Calu3 (cell line): ENCODE measurements around the gene ATP5PO. TPM values are rescaled to one million over a fixed set of nuclear protein-coding genes. Genes with fewer than 3 reads are reported as not detected.

Experiments
- BruUV-seq: library from RNA; stranded (reverse); fragments of 400-500 nt; replicated peaks from 2 replicates; lab custom pipeline; 2021; lab: Mats Ljungman, UMichigan
- CTCF ChIA-PET: fragments of 300-600 bp; sonication (Branson Sonifier 250); formaldehyde crosslinking; loops from one replicate; lab custom pipeline; 2022; ENCODE audit warnings: antibody characterized with exemption; lab: Charles Lee
- DNase-seq: peaks from one replicate; pipeline ENCODE4 v3.0.0; 2022
- H3K27ac Mint-ChIP-seq: one replicate; pipeline ENCODE4 v1.8.0; 2022; ENCODE audit warnings: mixed read lengths; ENCODE audit not compliant: unreplicated experiment
- H3K27me3 Mint-ChIP-seq: one replicate; pipeline ENCODE4 v1.8.0; 2022; ENCODE audit warnings: mixed read lengths; ENCODE audit not compliant: unreplicated experiment
- H3K36me3 Mint-ChIP-seq: one replicate; pipeline ENCODE4 v1.8.0; 2022; ENCODE audit warnings: mild to moderate bottlenecking, moderate library complexity, mixed read lengths; ENCODE audit not compliant: insufficient read depth, unreplicated experiment
- H3K4me1 Mint-ChIP-seq: one replicate; pipeline ENCODE4 v1.8.0; 2022; ENCODE audit warnings: mild to moderate bottlenecking, low read depth, mixed read lengths; ENCODE audit not compliant: unreplicated experiment
- H3K4me3 Mint-ChIP-seq: one replicate; pipeline ENCODE4 v1.8.0; 2022; ENCODE audit warnings: mild to moderate bottlenecking, low read depth, moderate library complexity, mixed read lengths; ENCODE audit not compliant: unreplicated experiment
- H3K9me3 Mint-ChIP-seq: one replicate; pipeline ENCODE4 v1.8.0; 2022; ENCODE audit warnings: low read depth, mixed read lengths; ENCODE audit not compliant: unreplicated experiment
- CTCF ChIP-seq: fragments of 200-600 bp; IDR thresholded peaks from one replicate; pipeline ENCODE4 v1.8.0; 2022; ENCODE audit warnings: antibody characterized with exemption; ENCODE audit not compliant: unreplicated experiment
- intact Hi-C: fragments of 100-400 bp; cut with micrococcal nuclease; formaldehyde crosslinking; loops from one replicate; pipeline ENCODE4 v1.10.0; 2022; ENCODE audit not compliant: unreplicated experiment
- total RNA-seq: library from RNA; stranded (reverse); gene quantifications from 2 replicates; pipeline ENCODE4 v1.2.3, GENCODE V29; 2022

ATP5PO gene
- total RNA-seq, 1 experiment from 2014 or later: 125 TPM

- no peak overlapping the region for H3K4me3 Mint-ChIP-seq
- intact Hi-C loops: no loop called here
- CTCF ChIA-PET: no interaction called here
- peaks cover 24% of the 10 kb centered on the region for H3K4me1 Mint-ChIP-seq
- H3K27ac Mint-ChIP-seq: no peak overlapping the region
- no TSS peak for BruUV-seq
- DNase-seq: no peak
- H3K9me3 Mint-ChIP-seq: no peaks in the 10 kb centered on the region
- no peaks in the 10 kb centered on the region for H3K27me3 Mint-ChIP-seq
- TF ChIP-seq CTCF: no peak
- peaks cover 15% of the 10 kb centered on the region for H3K36me3 Mint-ChIP-seq
These were observed 35.9 kb upstream of the ATP5PO start for GRCh38 chr21:33951276-33952178.

- Mint-ChIP-seq H3K27me3 (no peaks in the 10 kb centered on the region), H3K4me1 (peaks cover 30% of the 10 kb centered on the region), H3K9me3 (no peaks in the 10 kb centered on the region), H3K36me3 (peaks cover 15% of the 10 kb centered on the region), H3K4me3 (no peak overlapping the region), H3K27ac (no peak overlapping the region)
- no TSS peak for BruUV-seq
- CTCF ChIA-PET: no interaction called here
- TF ChIP-seq CTCF: no peak
- no peak for DNase-seq
- intact Hi-C loops: no loop called here
These were observed 35.0 kb upstream of the ATP5PO start for GRCh38 chr21:33950431-33951079.

DNA sequence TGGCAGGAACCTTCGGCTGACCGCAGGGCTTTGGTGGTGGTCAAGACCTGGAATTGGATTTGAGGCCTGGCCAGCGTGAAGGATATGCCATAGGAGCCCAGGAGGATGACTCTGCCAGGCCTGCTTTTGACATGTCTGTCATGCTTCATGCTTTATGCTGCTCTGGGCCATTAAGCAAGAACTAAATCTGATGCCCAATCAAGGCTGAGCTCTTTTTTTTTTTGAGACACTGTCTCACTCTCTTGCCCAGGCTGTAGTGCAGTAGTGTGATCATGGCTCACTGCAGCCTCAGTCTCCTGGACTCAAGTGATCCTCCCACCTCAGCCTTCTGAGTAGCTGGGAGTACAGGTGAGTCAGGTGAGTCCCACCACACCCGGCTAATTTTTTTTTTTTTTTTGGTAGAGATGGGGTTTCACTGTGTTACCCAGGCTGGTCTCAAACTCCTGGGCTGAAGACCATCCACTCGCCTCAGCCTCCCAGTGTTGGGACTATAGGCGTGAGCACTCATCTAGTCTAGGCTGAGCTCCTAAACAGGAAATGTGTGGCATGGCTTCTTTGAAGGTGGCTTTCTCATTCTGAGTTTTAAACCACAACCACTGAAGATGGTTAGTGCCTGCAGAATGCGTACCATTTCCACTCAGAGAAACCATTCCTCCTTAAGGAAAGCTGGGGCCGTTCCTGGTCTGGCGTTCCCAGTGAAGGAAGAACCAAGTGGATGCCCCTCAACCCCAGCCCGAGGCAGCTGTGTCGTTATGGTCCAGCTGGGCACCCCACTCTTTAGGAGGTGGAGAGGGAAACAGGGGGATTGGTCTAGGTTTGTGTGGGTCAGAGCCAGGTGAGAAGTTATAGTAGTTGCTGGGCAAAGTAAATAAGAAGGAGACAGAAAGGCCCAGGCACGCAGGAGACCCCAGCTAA is 34.2 kb upstream of the ATP5PO start:
- BruUV-seq: no TSS peak
- no peak overlapping the region for H3K27ac Mint-ChIP-seq
- DNase-seq: no peak
- no peak overlapping the region for H3K4me3 Mint-ChIP-seq
- no peaks in the 10 kb centered on the region for H3K9me3 Mint-ChIP-seq
- intact Hi-C loops: no loop called here
- peaks cover 15% of the 10 kb centered on the region for H3K36me3 Mint-ChIP-seq
- H3K4me1 Mint-ChIP-seq: peaks cover 30% of the 10 kb centered on the region
- no peak for TF ChIP-seq CTCF
- no peaks in the 10 kb centered on the region for H3K27me3 Mint-ChIP-seq
- CTCF ChIA-PET: interaction anchor here (0.7 kb wide), 1 partner anchor 65 kb away, joined by 4 read pairs; no protein-coding TSS in a partner anchor

GRCh38 chr21:33948951-33949444 is 33.4 kb upstream of the ATP5PO start:
- intact Hi-C loops: no loop called here
- Mint-ChIP-seq H3K27me3 (no peaks in the 10 kb centered on the region), H3K9me3 (no peaks in the 10 kb centered on the region), H3K4me3 (no peak overlapping the region), H3K27ac (peak overlapping the region; percentile 91), H3K4me1 (peaks cover 30% of the 10 kb centered on the region), H3K36me3 (peaks cover 15% of the 10 kb centered on the region)
- no peak for DNase-seq
- no TSS peak for BruUV-seq
- TF ChIP-seq CTCF: no peak
- CTCF ChIA-PET: interaction anchor here (0.7 kb wide), 1 partner anchor 65 kb away, joined by 4 read pairs; no protein-coding TSS in a partner anchor
